ENCODE measurements around the gene OGFOD2. TPM values are rescaled to one million over a fixed set of nuclear protein-coding genes. Genes with fewer than 3 reads are reported as not detected.

OGFOD2 gene
- total and polyA plus RNA-seq, 9 of the 15 experiments (the other 6 are each of a cell fraction or from before 2014, with no cell fraction given) = 1.4 to 111 (median 18.5) TPM

- Histone ChIP-seq H2AFZ (ENCODE audit: low read depth, low read length) (no peak overlapping the region), H3K4me1 (replicated peaks in 1 of 2; ENCODE audit: control insufficient read depth in 2 of 2, insufficient read depth in 2 of 2, low read length in 2 of 2) (peaks cover 13 to 36% of the 10 kb centered on the region in 2 experiments), H3K79me2 (ENCODE audit: control insufficient read depth, insufficient read depth, low read length) (no peaks in the 10 kb centered on the region), H3K4me3 (no peak overlapping the region), H3K4me2 (ENCODE audit: insufficient read depth, low read length) (no peak overlapping the region), H3K9me1 (ENCODE audit: control insufficient read depth, insufficient read depth, low read length) (no peaks in the 10 kb centered on the region), H3K36me3 (ENCODE audit: control insufficient read depth, insufficient read depth, low read length) (no peaks in the 10 kb centered on the region), H3K27me3 (ENCODE audit: control insufficient read depth in 2 of 2, insufficient read depth in 2 of 2, low read length in 2 of 2) (no peaks in the 10 kb centered on the region), H4K20me1 (replicated peaks; ENCODE audit: control insufficient read depth, insufficient read depth, low read length) (no peaks in the 10 kb centered on the region), H3K9me3 (replicated peaks; ENCODE audit: control insufficient read depth, insufficient read depth, low read depth, low read length) (no peaks in the 10 kb centered on the region), H3K9ac (ENCODE audit: insufficient read depth in 1 of 2, low read depth in 2 of 2, low read length in 2 of 2) (peak overlapping the region in 1 of 2 experiments; percentile 39; a peak in 1 of 4 replicates), H3K27ac (ENCODE audit: extremely low read depth, low read depth, low read length) (no peak overlapping the region)
- TF ChIP-seq CBFB (CRISPR knock-in tag; IDR thresholded peaks at IDR 0.05) (no peak), GTF2E2 (tag; IDR thresholded peaks at IDR 0.05) (no peak)
- ATAC-seq = no peak
- BruUV-seq (replicated peaks) = no TSS peak
- ChIA-PET POLR2A (interaction anchor here (0.6 to 0.9 kb wide), 4 partner anchors 10 to 276 kb away, joined by 3 to 4 read pairs (median 3); partner anchors contain the start of gene OGFOD2), CTCF (ENCODE audit: low intra/inter-chr PET ratio) (no interaction called here)
- DNase-seq (ENCODE audit: extremely low read depth in 1 of 4, low spot score in 3 of 4) = no peak
- in situ Hi-C loops (cut with MboI) = no loop called here
- intact Hi-C loops (cut with micrococcal nuclease) = no loop called here
- 81% methylated on average over 21 of the region's 25 CpGs for WGBS (ENCODE audit: insufficient coverage, low coverage, missing lambda C conversion rate)
- no peak for FAIRE-seq
Observed at GRCh38 chr12:122997343-122998250, 22.6 kb downstream of the OGFOD2 start.

- FAIRE-seq = no peak
- Histone ChIP-seq H3K9ac (ENCODE audit: insufficient read depth in 1 of 2, low read depth in 2 of 2, low read length in 2 of 2) (peak overlapping the region in 1 of 2 experiments; percentile 39; a peak in 1 of 4 replicates), H3K4me1 (replicated peaks in 1 of 2; ENCODE audit: control insufficient read depth in 2 of 2, insufficient read depth in 2 of 2, low read length in 2 of 2) (peaks cover 13 to 36% of the 10 kb centered on the region in 2 experiments), H3K79me2 (ENCODE audit: control insufficient read depth, insufficient read depth, low read length) (no peaks in the 10 kb centered on the region), H3K4me2 (ENCODE audit: insufficient read depth, low read length) (no peak overlapping the region), H3K27ac (ENCODE audit: extremely low read depth, low read depth, low read length) (no peak overlapping the region), H3K36me3 (ENCODE audit: control insufficient read depth, insufficient read depth, low read length) (no peaks in the 10 kb centered on the region), H3K9me3 (replicated peaks; ENCODE audit: control insufficient read depth, insufficient read depth, low read depth, low read length) (no peaks in the 10 kb centered on the region), H3K9me1 (ENCODE audit: control insufficient read depth, insufficient read depth, low read length) (no peaks in the 10 kb centered on the region), H2AFZ (ENCODE audit: low read depth, low read length) (no peak overlapping the region), H4K20me1 (replicated peaks; ENCODE audit: control insufficient read depth, insufficient read depth, low read length) (no peaks in the 10 kb centered on the region), H3K4me3 (no peak overlapping the region), H3K27me3 (ENCODE audit: control insufficient read depth in 2 of 2, insufficient read depth in 2 of 2, low read length in 2 of 2) (no peaks in the 10 kb centered on the region)
- no peak for DNase-seq (ENCODE audit: extremely low read depth in 1 of 4, low spot score in 3 of 4)
- in situ Hi-C loops (cut with MboI) = no loop called here
- ChIA-PET CTCF (ENCODE audit: low intra/inter-chr PET ratio) (no interaction called here), POLR2A (interaction anchor here (0.6 kb wide), 2 partner anchors 23 to 276 kb away, joined by 3 to 4 read pairs; partner anchors contain the start of gene OGFOD2)
- BruUV-seq (replicated peaks) = no TSS peak
- WGBS (ENCODE audit: insufficient coverage, low coverage, missing lambda C conversion rate) = 80% methylated on average over 4 of the region's 4 CpGs
- no peak for ATAC-seq
- intact Hi-C loops (cut with micrococcal nuclease) = no loop called here
- TF ChIP-seq DMBX1 (CRISPR knock-in tag; IDR thresholded peaks at IDR 0.05; ENCODE audit: borderline replicate concordance) (no peak), CEBPG (CRISPR knock-in tag; IDR thresholded peaks at IDR 0.05) (no peak), CEBPG (tag; conservative IDR thresholded peaks at IDR 0.05 in 1 of 2, IDR thresholded peaks at IDR 0.05 in 1 of 2) (no peak), IRF2 (CRISPR knock-in tag; IDR thresholded peaks at IDR 0.05) (no peak), KLF16 (IDR thresholded peaks at IDR 0.05) (no peak), ZNF449 (CRISPR knock-in tag; IDR thresholded peaks at IDR 0.05) (no peak), NR3C1 (CRISPR knock-in tag; IDR thresholded peaks at IDR 0.05) (no peak)
Observed at GRCh38 chr12:122998316-122998715, 23.3 kb downstream of the OGFOD2 start.

Measured in K562 (cell line).